CD4-positive, CD25-positive, alpha-beta regulatory T cell (primary cell): Measurements from ENCODE around the gene AGBL5. TPM values are rescaled to one million over a fixed set of nuclear protein-coding genes. Genes with fewer than 3 reads are reported as not detected.

Experiments used
- ATAC-seq, 2 donors: fragments of 150-1000 bp; cut with Tn5 transposase; one replicate each; pipeline ENCODE4 v1.10.0; 2021; ENCODE audit warnings: low read depth in 2 of 2, moderate number of reproducible peaks in 2 of 2, moderate library complexity in 1 of 2
- DNase-seq, 3 donors: peaks; one replicate each; pipeline versions ENCODE4 v3.0.0 to v3.0.0-alpha.2; 2012 to 2022; ENCODE audit warnings: mixed read lengths in 1 of 3
- H3K27ac ChIP-seq: one replicate; pipeline ENCODE4 v1.7.0; 2013; ENCODE audit warnings: mild to moderate bottlenecking, low read length; ENCODE audit not compliant: insufficient read depth, poor library complexity, severe bottlenecking
- H3K27me3 ChIP-seq: one replicate; pipeline ENCODE4 v1.7.0; 2013; ENCODE audit warnings: low read length; ENCODE audit not compliant: control insufficient read depth, insufficient read depth
- H3K36me3 ChIP-seq: one replicate; pipeline ENCODE4 v1.7.0; 2013; ENCODE audit warnings: mild to moderate bottlenecking, low read length, moderate library complexity; ENCODE audit not compliant: control insufficient read depth, insufficient read depth
- H3K4me1 ChIP-seq: 2 replicates; pipeline ENCODE4 v1.7.0; 2013; ENCODE audit warnings: mild to moderate bottlenecking, low read length; ENCODE audit not compliant: insufficient read depth, control insufficient read depth, poor library complexity, severe bottlenecking
- H3K4me3 ChIP-seq: one replicate; pipeline ENCODE4 v1.7.0; 2013; ENCODE audit warnings: low read depth, mild to moderate bottlenecking, low read length, moderate library complexity
- H3K9me3 ChIP-seq, 2 experiments: 1 replicate in 1 of 2; 2 replicates in 1 of 2; pipeline ENCODE4 v1.7.0; 2013; ENCODE audit warnings: low read length in 2 of 2, mild to moderate bottlenecking in 1 of 2, moderate library complexity in 1 of 2; ENCODE audit not compliant: control insufficient read depth in 2 of 2
- H3K27ac Mint-ChIP-seq, 3 donors: one replicate each; pipeline ENCODE4 v1.8.0; 2020 to 2022; ENCODE audit warnings: mild to moderate bottlenecking in 3 of 3, mixed read lengths in 3 of 3, moderate library complexity in 2 of 3
- H3K27me3 Mint-ChIP-seq: one replicate; pipeline ENCODE4 v1.8.0; 2022; ENCODE audit warnings: mild to moderate bottlenecking, mixed read lengths
- H3K36me3 Mint-ChIP-seq: one replicate; pipeline ENCODE4 v1.8.0; 2020; ENCODE audit warnings: mixed read lengths
- H3K4me1 Mint-ChIP-seq, 4 donors: one replicate each; pipeline ENCODE4 v1.8.0; 2020 to 2022; ENCODE audit warnings: mixed read lengths in 4 of 4, mild to moderate bottlenecking in 1 of 4
- H3K4me3 Mint-ChIP-seq, 4 donors: one replicate each; pipeline ENCODE4 v1.8.0; 2020 to 2022; ENCODE audit warnings: mild to moderate bottlenecking in 4 of 4, mixed read lengths in 4 of 4, moderate library complexity in 3 of 4
- H3K9me3 Mint-ChIP-seq, 7 donors: one replicate each; pipeline ENCODE4 v1.8.0; 2020 to 2022; ENCODE audit warnings: mixed read lengths in 7 of 7, mild to moderate bottlenecking in 3 of 7, moderate library complexity in 2 of 7
- polyA plus RNA-seq, 4 donors: library from polyadenylated mRNA; unstranded; fragments of 300-500 nt; fragmentation: Illumina TruSeq; gene quantifications; one replicate each; pipeline ENCODE4 v1.2.3, GENCODE V29; 2021
- total RNA-seq: library from RNA; stranded (reverse); gene quantifications from one replicate; pipeline ENCODE4 v1.2.3, GENCODE V29; 2022

The AGBL5 gene
- total and polyA plus RNA-seq, 5 donors from 2014 or later, result 8.9 to 11.3 (median 9.3) TPM

DNA sequence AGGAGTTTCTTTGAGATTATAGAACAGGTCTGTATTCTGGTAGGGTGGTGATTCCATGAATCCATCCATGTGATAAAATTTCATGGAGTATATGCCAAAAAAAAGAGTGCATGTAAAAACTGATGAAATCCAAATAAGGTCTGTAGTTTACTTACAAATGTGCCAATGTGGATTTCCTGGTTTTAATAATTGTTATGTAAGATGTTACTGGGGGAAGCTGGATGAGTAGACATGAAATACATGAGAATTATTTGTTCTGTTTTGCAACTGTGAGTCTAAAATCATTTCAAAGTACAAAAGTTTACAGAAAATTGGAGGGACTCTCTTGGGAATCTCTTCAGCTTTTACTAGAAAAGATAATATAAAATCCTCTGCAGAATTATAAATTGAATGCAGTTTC is 42.4 kb upstream of the AGBL5 start:
- no peaks in the 10 kb centered on the region for H3K9me3 ChIP-seq
- H3K27ac Mint-ChIP-seq, result no peak overlapping the region
- H3K36me3 Mint-ChIP-seq, result peaks cover 5% of the 10 kb centered on the region
- H3K4me1 Mint-ChIP-seq, result peaks cover 0 to 5% (median under 1%) of the 10 kb centered on the region in 4 donors
- H3K36me3 ChIP-seq, result no peaks in the 10 kb centered on the region
- peaks cover 4% of the 10 kb centered on the region for H3K27me3 Mint-ChIP-seq
- peaks cover 3% of the 10 kb centered on the region for H3K27me3 ChIP-seq
- H3K9me3 Mint-ChIP-seq, result no peaks in the 10 kb centered on the region
- ATAC-seq, result no peak
- H3K4me3 ChIP-seq, result no peak overlapping the region
- no peak overlapping the region for H3K4me3 Mint-ChIP-seq
- no peak overlapping the region for H3K27ac ChIP-seq
- no peaks in the 10 kb centered on the region for H3K4me1 ChIP-seq
- DNase-seq, result no peak

DNA sequence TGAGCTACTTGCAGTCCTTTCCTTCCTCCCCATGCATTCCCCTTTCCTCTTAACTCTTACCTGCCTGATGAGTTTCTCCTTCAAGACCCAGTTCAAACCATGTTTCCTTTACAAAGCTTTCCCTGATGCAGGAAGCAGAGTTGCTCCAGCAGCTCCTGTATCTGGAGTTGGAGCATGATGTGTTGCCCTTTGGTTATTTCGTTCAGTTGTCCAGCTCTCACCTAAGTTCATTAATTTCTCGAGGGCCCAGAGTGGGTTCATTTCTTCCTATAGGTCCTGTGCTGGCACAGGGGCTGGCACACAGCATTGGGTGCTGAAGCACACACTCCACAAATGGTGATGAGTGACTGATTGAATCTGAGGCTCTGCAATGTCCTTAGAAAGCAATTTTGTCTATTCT is 41.8 kb upstream of the AGBL5 start:
- Mint-ChIP-seq H3K36me3 (peaks cover 5% of the 10 kb centered on the region), H3K27me3 (no peaks in the 10 kb centered on the region), H3K4me3 (no peak overlapping the region), H3K9me3 (no peaks in the 10 kb centered on the region), H3K4me1 (peaks cover 0 to 5% (median under 1%) of the 10 kb centered on the region in 4 donors), H3K27ac (no peak overlapping the region)
- Histone ChIP-seq H3K36me3 (no peaks in the 10 kb centered on the region), H3K27me3 (peaks cover 3% of the 10 kb centered on the region), H3K4me1 (no peaks in the 10 kb centered on the region), H3K27ac (no peak overlapping the region), H3K4me3 (no peak overlapping the region), H3K9me3 (no peaks in the 10 kb centered on the region)
- ATAC-seq, result no peak
- no peak for DNase-seq

DNA sequence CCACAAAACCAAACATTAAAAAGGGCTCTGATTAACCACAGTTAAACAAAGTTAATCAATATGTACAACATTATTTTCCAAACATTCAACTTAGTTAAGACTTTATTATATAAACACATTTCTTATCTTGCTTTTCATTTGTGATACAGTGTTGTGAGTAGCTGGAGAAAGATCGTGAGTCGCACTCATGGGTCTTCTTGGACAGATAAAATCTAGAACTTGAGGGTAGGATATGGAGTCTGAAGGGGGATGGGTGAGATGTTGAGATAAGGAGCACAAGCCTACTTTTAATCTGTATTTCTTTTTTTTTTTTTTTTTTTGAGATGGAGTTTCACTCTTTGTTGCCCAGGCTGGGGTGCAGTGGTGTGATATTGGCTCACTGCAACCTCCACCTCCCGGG is 41.3 kb upstream of the AGBL5 start:
- Histone ChIP-seq H3K4me3 (no peak overlapping the region), H3K27ac (no peak overlapping the region), H3K36me3 (no peaks in the 10 kb centered on the region), H3K4me1 (no peaks in the 10 kb centered on the region), H3K27me3 (peaks cover 3% of the 10 kb centered on the region), H3K9me3 (no peaks in the 10 kb centered on the region)
- Mint-ChIP-seq H3K27me3 (no peaks in the 10 kb centered on the region), H3K36me3 (peaks cover 5% of the 10 kb centered on the region), H3K4me3 (no peak overlapping the region), H3K4me1 (peaks cover 0 to 5% (median under 1%) of the 10 kb centered on the region in 4 donors), H3K9me3 (no peaks in the 10 kb centered on the region), H3K27ac (no peak overlapping the region)
- no peak for DNase-seq
- no peak for ATAC-seq

DNA sequence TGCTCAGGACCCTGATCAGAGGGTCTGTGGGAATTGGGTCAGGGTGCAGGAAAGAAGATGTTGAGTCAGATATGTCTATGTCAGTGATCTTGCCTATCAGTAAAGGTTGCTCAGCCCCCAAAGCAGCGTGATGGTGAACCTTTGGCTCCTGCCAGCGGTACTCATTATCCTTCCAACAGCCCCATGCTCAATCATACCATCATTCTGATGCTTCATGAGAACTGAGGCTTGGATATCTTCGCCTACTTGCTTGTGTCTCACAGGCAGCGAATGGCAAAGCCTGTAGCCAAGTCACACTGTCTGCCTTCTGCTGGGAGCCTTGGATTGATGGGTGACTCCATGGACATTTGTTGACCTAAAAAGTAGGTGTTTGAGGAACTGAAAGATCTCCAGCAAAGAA is 37.7 kb upstream of the AGBL5 start:
- no peaks in the 10 kb centered on the region for H3K9me3 Mint-ChIP-seq
- no peak overlapping the region for H3K27ac Mint-ChIP-seq
- Histone ChIP-seq H3K36me3 (no peaks in the 10 kb centered on the region), H3K4me1 (no peaks in the 10 kb centered on the region), H3K27ac (no peak overlapping the region), H3K9me3 (no peaks in the 10 kb centered on the region), H3K27me3 (no peaks in the 10 kb centered on the region), H3K4me3 (no peak overlapping the region)
- H3K4me3 Mint-ChIP-seq, result no peak overlapping the region
- peaks cover 5% of the 10 kb centered on the region for H3K36me3 Mint-ChIP-seq
- peaks cover 0 to 5% (median under 1%) of the 10 kb centered on the region in 4 donors for H3K4me1 Mint-ChIP-seq
- H3K27me3 Mint-ChIP-seq, result no peaks in the 10 kb centered on the region
- ATAC-seq (no peak), DNase-seq (no peak)

DNA sequence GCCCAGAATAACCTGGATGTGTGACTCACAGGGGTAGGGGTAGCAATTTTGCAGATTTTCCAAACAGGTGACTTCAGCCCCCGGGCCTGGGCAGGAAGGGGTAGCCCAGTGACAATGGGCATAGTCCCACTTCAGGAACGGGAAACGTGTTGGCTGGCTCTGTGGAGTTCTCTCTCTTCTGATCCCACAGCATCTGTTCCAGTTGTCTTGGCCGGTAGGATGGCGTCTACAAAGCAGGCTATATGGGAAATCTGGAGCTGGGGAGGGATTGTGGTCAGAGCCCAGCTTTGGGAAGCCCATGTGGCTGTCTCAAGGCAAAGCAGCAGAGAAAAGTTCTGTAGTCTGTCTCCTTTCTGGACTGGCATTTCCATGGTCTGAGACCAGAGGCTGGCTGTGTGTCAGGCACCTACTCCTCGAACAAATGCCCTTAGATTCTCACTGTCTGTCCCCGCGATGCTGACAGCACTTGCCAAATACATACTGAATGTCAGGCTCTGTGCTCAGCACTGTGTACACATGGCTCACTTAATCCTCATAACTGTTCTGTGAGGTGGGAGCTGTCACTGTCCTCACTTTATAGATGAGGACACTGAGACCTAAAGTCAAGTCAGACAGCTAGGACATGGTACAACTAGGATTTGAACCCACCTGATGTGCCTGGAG is 36.6 kb upstream of the AGBL5 start:
- no peaks in the 10 kb centered on the region for H3K27me3 Mint-ChIP-seq
- Histone ChIP-seq H3K9me3 (no peaks in the 10 kb centered on the region), H3K27ac (no peak overlapping the region), H3K27me3 (no peaks in the 10 kb centered on the region), H3K4me1 (no peaks in the 10 kb centered on the region), H3K36me3 (no peaks in the 10 kb centered on the region), H3K4me3 (no peak overlapping the region)
- H3K4me3 Mint-ChIP-seq, result no peak overlapping the region
- no peak overlapping the region for H3K27ac Mint-ChIP-seq
- H3K36me3 Mint-ChIP-seq, result peaks cover 5% of the 10 kb centered on the region
- H3K9me3 Mint-ChIP-seq, result no peaks in the 10 kb centered on the region
- DNase-seq, result no peak
- H3K4me1 Mint-ChIP-seq, result peaks cover 0 to 3% (median under 1%) of the 10 kb centered on the region in 4 donors
- no peak for ATAC-seq

DNA sequence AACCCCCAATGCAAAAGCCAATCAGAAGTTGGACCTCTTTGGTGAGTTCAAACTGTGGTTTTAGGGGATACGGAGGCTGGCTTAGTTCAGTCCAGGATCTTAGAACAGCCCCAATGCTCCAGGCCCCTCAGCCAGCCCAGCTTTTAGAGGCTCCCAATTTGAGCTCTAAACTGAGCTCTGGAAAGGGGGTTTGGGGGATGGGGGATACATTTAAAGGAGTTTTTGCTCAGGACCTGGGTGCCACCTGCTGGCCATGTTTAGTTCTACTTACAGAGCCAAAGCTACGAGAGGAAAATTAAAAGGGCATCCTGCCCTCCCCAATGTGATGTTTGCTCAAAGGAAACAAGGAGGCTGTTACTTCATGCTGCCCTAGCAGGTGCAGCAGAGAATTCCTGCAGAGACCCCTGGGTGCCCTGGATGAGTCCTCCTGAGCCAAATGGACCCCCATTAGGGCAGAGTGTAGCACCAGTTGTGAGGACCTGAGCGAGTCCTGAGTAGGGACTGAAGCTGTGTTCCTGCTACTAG is 34.6 kb upstream of the AGBL5 start:
- Histone ChIP-seq H3K4me1 (no peaks in the 10 kb centered on the region), H3K9me3 (no peaks in the 10 kb centered on the region), H3K27ac (no peak overlapping the region), H3K27me3 (no peaks in the 10 kb centered on the region), H3K4me3 (no peak overlapping the region), H3K36me3 (no peaks in the 10 kb centered on the region)
- H3K27me3 Mint-ChIP-seq, result no peaks in the 10 kb centered on the region
- no peaks in the 10 kb centered on the region for H3K36me3 Mint-ChIP-seq
- no peak overlapping the region for H3K27ac Mint-ChIP-seq
- no peaks in the 10 kb centered on the region for H3K4me1 Mint-ChIP-seq
- H3K9me3 Mint-ChIP-seq, result no peaks in the 10 kb centered on the region
- ATAC-seq (no peak), DNase-seq (peak in 2 of 3 donors; percentile 10 to 65)
- no peak overlapping the region for H3K4me3 Mint-ChIP-seq

DNA sequence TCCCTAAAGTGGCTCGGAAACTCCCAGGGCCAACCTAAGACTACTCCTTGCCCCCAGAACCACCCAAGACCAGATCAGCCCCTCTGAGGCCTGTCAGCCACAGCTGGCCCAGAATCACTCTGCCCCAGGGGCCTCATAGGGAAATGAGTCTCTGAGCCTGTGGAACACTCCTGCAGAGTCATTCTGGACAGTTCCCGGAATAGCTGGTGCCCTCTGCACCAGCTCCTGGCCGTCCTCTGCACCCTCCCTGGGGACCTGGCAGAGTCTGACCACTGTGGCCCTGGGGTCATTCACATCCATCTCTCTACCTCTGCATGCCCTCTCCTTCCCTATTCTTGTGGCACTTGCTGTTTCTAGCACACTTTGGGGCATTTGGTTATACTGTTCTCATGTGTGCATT is 33.3 kb upstream of the AGBL5 start:
- ATAC-seq (no peak), DNase-seq (no peak)
- H3K27me3 ChIP-seq, result no peaks in the 10 kb centered on the region
- no peak overlapping the region for H3K4me3 Mint-ChIP-seq
- H3K27ac ChIP-seq, result no peak overlapping the region
- no peak overlapping the region for H3K4me3 ChIP-seq
- no peaks in the 10 kb centered on the region for H3K4me1 ChIP-seq
- H3K27ac Mint-ChIP-seq, result no peak overlapping the region
- no peaks in the 10 kb centered on the region for H3K9me3 ChIP-seq
- no peaks in the 10 kb centered on the region for H3K27me3 Mint-ChIP-seq
- H3K9me3 Mint-ChIP-seq, result no peaks in the 10 kb centered on the region
- H3K36me3 ChIP-seq, result no peaks in the 10 kb centered on the region
- peaks cover 7% of the 10 kb centered on the region for H3K36me3 Mint-ChIP-seq
- no peaks in the 10 kb centered on the region for H3K4me1 Mint-ChIP-seq

DNA sequence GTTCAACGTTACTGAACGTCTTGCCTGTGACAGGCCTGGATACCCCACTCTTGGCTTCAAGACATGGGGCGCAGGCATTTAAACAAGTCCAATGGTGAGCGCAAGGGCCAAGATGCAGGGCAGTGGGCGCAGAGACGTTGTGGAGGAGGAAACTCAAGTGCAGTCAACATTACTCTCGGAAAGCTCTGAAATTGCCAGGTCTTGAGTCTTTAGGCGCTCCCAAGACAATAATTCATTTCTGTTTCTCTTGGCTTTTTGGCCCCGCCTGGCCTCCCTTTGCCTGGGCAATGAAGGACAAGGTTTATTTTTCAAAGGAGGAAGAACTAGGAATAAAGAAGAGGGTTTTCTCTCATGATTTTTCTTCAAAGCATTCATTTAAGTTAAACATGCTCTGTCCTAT is 32.0 kb upstream of the AGBL5 start:
- no peaks in the 10 kb centered on the region for H3K27me3 ChIP-seq
- peaks cover 7% of the 10 kb centered on the region for H3K36me3 Mint-ChIP-seq
- no peak overlapping the region for H3K4me3 Mint-ChIP-seq
- H3K36me3 ChIP-seq, result no peaks in the 10 kb centered on the region
- H3K4me3 ChIP-seq, result no peak overlapping the region
- no peak overlapping the region for H3K27ac ChIP-seq
- H3K4me1 ChIP-seq, result no peaks in the 10 kb centered on the region
- H3K9me3 ChIP-seq, result no peaks in the 10 kb centered on the region
- H3K4me1 Mint-ChIP-seq, result no peaks in the 10 kb centered on the region
- no peaks in the 10 kb centered on the region for H3K27me3 Mint-ChIP-seq
- ATAC-seq (no peak), DNase-seq (no peak)
- no peak overlapping the region for H3K27ac Mint-ChIP-seq
- H3K9me3 Mint-ChIP-seq, result no peaks in the 10 kb centered on the region
